ENCODE results near the gene LRRC4B. TPM values are rescaled to one million over a fixed set of nuclear protein-coding genes. Genes with fewer than 3 reads are reported as not detected.
"Not testable (repeated sequence)": the region's sequence is repeated elsewhere in the genome, so short reads cannot be mapped to it uniquely, and the experiment has no call there.

Gene LRRC4B
- total and polyA plus RNA-seq, 2 experiments from 2014 or later: 2.1 to 6.0 TPM

- TF ChIP-seq EZH2 (IDR thresholded peaks at IDR 0.05; ENCODE audit: borderline replicate concordance): no peak
- TF ChIP-seq, protein P1, sequence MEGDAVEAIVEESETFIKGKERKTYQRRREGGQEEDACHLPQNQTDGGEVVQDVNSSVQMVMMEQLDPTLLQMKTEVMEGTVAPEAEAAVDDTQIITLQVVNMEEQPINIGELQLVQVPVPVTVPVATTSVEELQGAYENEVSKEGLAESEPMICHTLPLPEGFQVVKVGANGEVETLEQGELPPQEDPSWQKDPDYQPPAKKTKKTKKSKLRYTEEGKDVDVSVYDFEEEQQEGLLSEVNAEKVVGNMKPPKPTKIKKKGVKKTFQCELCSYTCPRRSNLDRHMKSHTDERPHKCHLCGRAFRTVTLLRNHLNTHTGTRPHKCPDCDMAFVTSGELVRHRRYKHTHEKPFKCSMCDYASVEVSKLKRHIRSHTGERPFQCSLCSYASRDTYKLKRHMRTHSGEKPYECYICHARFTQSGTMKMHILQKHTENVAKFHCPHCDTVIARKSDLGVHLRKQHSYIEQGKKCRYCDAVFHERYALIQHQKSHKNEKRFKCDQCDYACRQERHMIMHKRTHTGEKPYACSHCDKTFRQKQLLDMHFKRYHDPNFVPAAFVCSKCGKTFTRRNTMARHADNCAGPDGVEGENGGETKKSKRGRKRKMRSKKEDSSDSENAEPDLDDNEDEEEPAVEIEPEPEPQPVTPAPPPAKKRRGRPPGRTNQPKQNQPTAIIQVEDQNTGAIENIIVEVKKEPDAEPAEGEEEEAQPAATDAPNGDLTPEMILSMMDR (IDR thresholded peaks at IDR 0.05; ENCODE audit: poor library complexity): no peak
- TF ChIP-seq EZH2phosphoT487 (IDR thresholded peaks at IDR 0.05; ENCODE audit: low read depth, severe bottlenecking, unreplicated experiment): no peak
- Histone ChIP-seq H3K27me3 (no peaks in the 10 kb centered on the region), H3K9me3 (ENCODE audit: low read depth) (no peaks in the 10 kb centered on the region), H3K4me3 (no peak overlapping the region), H3K79me2 (peaks cover 22% of the 10 kb centered on the region), H3K9me2 (replicated peaks; ENCODE audit: insufficient read depth) (no peaks in the 10 kb centered on the region), H2AFZ (peak overlapping the region; percentile 23), H3K36me3 (replicated peaks; ENCODE audit: insufficient read depth, low read depth) (no peaks in the 10 kb centered on the region), H3K4me1 (ENCODE audit: insufficient read depth) (peaks cover 6% of the 10 kb centered on the region), H3K27ac (peak overlapping the region; percentile 54), H3K4me2 (peak overlapping the region; percentile 54), H4K20me1 (ENCODE audit: insufficient read depth, poor library complexity, severe bottlenecking) (peaks cover 32% of the 10 kb centered on the region)
- WGBS (ENCODE audit: low lambda C conversion rate, missing lambda C conversion rate): 88% methylated on average over 28 of the region's 29 CpGs
- DNase-seq (ENCODE audit: low spot score): no peak
Measured at GRCh38 chr19:50475736-50476223, 92.5 kb downstream of the LRRC4B start.

GRCh38 chr19:50475101-50475568 lies 93.1 kb downstream of the LRRC4B start:
- Histone ChIP-seq H3K4me2 (no peak overlapping the region), H2AFZ (no peak overlapping the region), H3K27ac (no peak overlapping the region), H3K27me3 (no peaks in the 10 kb centered on the region), H3K9me3 (ENCODE audit: low read depth) (no peaks in the 10 kb centered on the region), H3K79me2 (peaks cover 22% of the 10 kb centered on the region), H3K36me3 (replicated peaks; ENCODE audit: insufficient read depth, low read depth) (no peaks in the 10 kb centered on the region), H3K4me3 (no peak overlapping the region), H3K4me1 (ENCODE audit: insufficient read depth) (peaks cover 6% of the 10 kb centered on the region), H4K20me1 (ENCODE audit: insufficient read depth, poor library complexity, severe bottlenecking) (peaks cover 30% of the 10 kb centered on the region), H3K9me2 (replicated peaks; ENCODE audit: insufficient read depth) (no peaks in the 10 kb centered on the region)
- TF ChIP-seq EZH2phosphoT487 (IDR thresholded peaks at IDR 0.05; ENCODE audit: low read depth, severe bottlenecking, unreplicated experiment): no peak
- TF ChIP-seq EZH2 (IDR thresholded peaks at IDR 0.05; ENCODE audit: borderline replicate concordance): no peak
- TF ChIP-seq, protein P1 (IDR thresholded peaks at IDR 0.05; ENCODE audit: poor library complexity): no peak
- 93% methylated on average over 10 of the region's 12 CpGs for WGBS (ENCODE audit: low lambda C conversion rate, missing lambda C conversion rate)
- DNase-seq (ENCODE audit: low spot score): no peak

DNA sequence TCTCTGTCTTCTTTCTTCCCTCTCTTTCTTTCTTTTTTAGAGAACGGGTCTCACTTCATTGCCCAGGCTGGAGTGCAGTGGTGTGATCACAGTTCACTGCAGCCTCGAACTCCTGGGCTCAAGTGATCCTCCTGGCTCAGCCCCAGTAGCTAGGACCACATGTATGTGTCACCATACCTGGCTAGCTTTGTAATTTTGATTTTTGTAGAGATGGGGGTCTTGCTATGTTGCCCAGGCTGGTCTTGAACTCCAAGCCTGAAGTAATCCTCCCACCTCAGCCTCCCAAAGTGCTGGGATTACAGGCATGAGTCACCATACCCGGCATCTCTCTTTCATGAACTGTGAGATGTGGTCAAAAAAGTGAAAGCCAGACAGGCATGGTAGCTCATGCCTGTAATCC lies 94.9 kb downstream of the LRRC4B start:
- H2AFZ ChIP-seq; H3K9me3 ChIP-seq (ENCODE audit: low read depth); H3K4me2 ChIP-seq; H3K36me3 ChIP-seq (replicated peaks; ENCODE audit: insufficient read depth, low read depth); H3K27me3 ChIP-seq; DNase-seq (ENCODE audit: low spot score); H3K27ac ChIP-seq; H3K4me3 ChIP-seq; H3K9me2 ChIP-seq (replicated peaks; ENCODE audit: insufficient read depth); H3K4me1 ChIP-seq (ENCODE audit: insufficient read depth): not testable (repeated sequence)
- 78% methylated on average over 3 of the region's 3 CpGs for WGBS (ENCODE audit: low lambda C conversion rate, missing lambda C conversion rate)
- peaks cover 15% of the 10 kb centered on the region for H3K79me2 ChIP-seq
- H4K20me1 ChIP-seq (ENCODE audit: insufficient read depth, poor library complexity, severe bottlenecking): peaks cover 12% of the 10 kb centered on the region

GRCh38 chr19:50468818-50469217 lies 99.4 kb downstream of the LRRC4B start:
- Histone ChIP-seq H3K9me2 (replicated peaks; ENCODE audit: insufficient read depth) (no peaks in the 10 kb centered on the region), H3K27ac (no peak overlapping the region), H3K27me3 (no peaks in the 10 kb centered on the region), H3K4me1 (ENCODE audit: insufficient read depth) (no peaks in the 10 kb centered on the region), H3K79me2 (no peaks in the 10 kb centered on the region), H4K20me1 (ENCODE audit: insufficient read depth, poor library complexity, severe bottlenecking) (no peaks in the 10 kb centered on the region), H3K9me3 (ENCODE audit: low read depth) (no peaks in the 10 kb centered on the region), H2AFZ (no peak overlapping the region), H3K4me2 (no peak overlapping the region), H3K36me3 (replicated peaks; ENCODE audit: insufficient read depth, low read depth) (no peaks in the 10 kb centered on the region), H3K4me3 (no peak overlapping the region)
- DNase-seq (ENCODE audit: low spot score): no peak
- TF ChIP-seq, protein P1 (IDR thresholded peaks at IDR 0.05; ENCODE audit: poor library complexity): no peak
- no peak for TF ChIP-seq EZH2 (IDR thresholded peaks at IDR 0.05; ENCODE audit: borderline replicate concordance)
- 88% methylated on average over 6 of the region's 6 CpGs for WGBS (ENCODE audit: low lambda C conversion rate, missing lambda C conversion rate)

Measured in hepatocyte (in vitro differentiated cells).